Trophoblast cell (in vitro differentiated cells and primary cell): ENCODE data around the gene ASIC2.

Experiments used
- DNase-seq, 2 donors: peaks; one replicate each; pipeline ENCODE4 v3.0.0-alpha.2; 2016
- H2AFZ ChIP-seq: 2 replicates; pipeline ENCODE4 v1.6.1; 2013; ENCODE audit warnings: low read length, moderate library complexity, mild to moderate bottlenecking; ENCODE audit not compliant: insufficient read depth, poor library complexity
- H2AK5ac ChIP-seq: 2 replicates; pipeline ENCODE4 v1.6.1; 2013; ENCODE audit warnings: mild to moderate bottlenecking, low read length
- H2BK120ac ChIP-seq: 2 replicates; pipeline ENCODE4 v1.6.1; 2013; ENCODE audit warnings: low read length, mild to moderate bottlenecking, moderate library complexity; ENCODE audit not compliant: insufficient read depth, poor library complexity
- H2BK12ac ChIP-seq: 2 replicates; pipeline ENCODE4 v1.6.1; 2013; ENCODE audit warnings: mild to moderate bottlenecking, low read length, moderate library complexity
- H2BK5ac ChIP-seq: 2 replicates; pipeline ENCODE4 v1.6.1; 2013; ENCODE audit warnings: low read length, low read depth, moderate library complexity, mild to moderate bottlenecking; ENCODE audit not compliant: poor library complexity
- H3K14ac ChIP-seq: 2 replicates; pipeline ENCODE4 v1.6.1; 2013; ENCODE audit warnings: mild to moderate bottlenecking, low read length
- H3K18ac ChIP-seq: 2 replicates; pipeline ENCODE4 v1.6.1; 2013; ENCODE audit warnings: mild to moderate bottlenecking, low read length
- H3K23ac ChIP-seq: 2 replicates; pipeline ENCODE4 v1.6.1; 2013; ENCODE audit warnings: low read length
- H3K27ac ChIP-seq: 2 replicates; pipeline ENCODE4 v1.5.1; 2013; ENCODE audit warnings: low read depth, mild to moderate bottlenecking, inconsistent platforms, low read length, moderate library complexity
- H3K27me3 ChIP-seq: 2 replicates; pipeline ENCODE4 v1.6.1; 2013; ENCODE audit warnings: inconsistent platforms, mild to moderate bottlenecking, low read length, moderate library complexity; ENCODE audit not compliant: insufficient read depth
- H3K36me3 ChIP-seq, 2 experiments: 1 replicate in 1 of 2; 2 replicates in 1 of 2; pipeline ENCODE4 v1.6.1; 2013; ENCODE audit warnings: low read length in 2 of 2, mild to moderate bottlenecking in 2 of 2, moderate library complexity in 1 of 2; ENCODE audit not compliant: insufficient read depth in 2 of 2, control insufficient read depth in 1 of 2
- H3K4ac ChIP-seq: 2 replicates; pipeline ENCODE4 v1.6.1; 2013; ENCODE audit warnings: low read depth, mild to moderate bottlenecking, low read length, moderate library complexity
- H3K4me1 ChIP-seq, 2 experiments: 1 replicate in 1 of 2; 2 replicates in 1 of 2; pipeline ENCODE4 v1.6.1; 2013; ENCODE audit warnings: low read length in 2 of 2, mild to moderate bottlenecking in 2 of 2, moderate library complexity in 1 of 2; ENCODE audit not compliant: insufficient read depth in 2 of 2, control insufficient read depth in 1 of 2
- H3K4me2 ChIP-seq: 2 replicates; pipeline ENCODE4 v1.6.1; 2013; ENCODE audit warnings: inconsistent platforms, mild to moderate bottlenecking, low read length, moderate library complexity
- H3K4me3 ChIP-seq: 2 replicates; pipeline ENCODE4 v1.5.1; 2013; ENCODE audit warnings: mild to moderate bottlenecking, low read depth, low read length, inconsistent platforms
- H3K79me1 ChIP-seq: one replicate; pipeline ENCODE4 v1.6.1; 2013; ENCODE audit warnings: low read length
- H3K79me2 ChIP-seq: 2 replicates; pipeline ENCODE4 v1.6.1; 2013; ENCODE audit warnings: low read length, mild to moderate bottlenecking; ENCODE audit not compliant: control insufficient read depth, insufficient read depth, poor library complexity
- H3K9ac ChIP-seq: 2 replicates; pipeline ENCODE4 v1.6.1; 2013; ENCODE audit warnings: mild to moderate bottlenecking, low read length
- H3K9me3 ChIP-seq: 2 replicates; pipeline ENCODE4 v1.6.1; 2013; ENCODE audit warnings: low read depth, mild to moderate bottlenecking, control low read depth, inconsistent platforms, low read length; ENCODE audit not compliant: insufficient read depth
- H4K12ac ChIP-seq: 2 replicates; pipeline ENCODE4 v1.6.1; 2013; ENCODE audit warnings: low read depth, mild to moderate bottlenecking, low read length, moderate library complexity
- H4K8ac ChIP-seq: 2 replicates; pipeline ENCODE4 v1.6.1; 2013; ENCODE audit warnings: low read depth, mild to moderate bottlenecking, low read length, moderate library complexity
- H4K91ac ChIP-seq: one replicate; pipeline ENCODE4 v1.6.1; 2013; ENCODE audit warnings: low read depth, mild to moderate bottlenecking, low read length, moderate library complexity
- WGBS: extraction: QIAGEN DNeasy Blood & Tissue Kit; methylation state at CpG from one replicate; pipeline ENCODE4 v1.1.7; 2013; ENCODE audit warnings: missing lambda C conversion rate; ENCODE audit not compliant: insufficient read length, insufficient coverage; ENCODE audit errors: extremely low coverage; 5-methylcytosine and 5-hydroxymethylcytosine counted together

ASIC2 gene

GRCh38 chr17:33243732-33244131 lies 49.4 kb downstream of the ASIC2 start:
- WGBS: no CpG with 5 or more reads among the region's 3 CpGs
- H3K4me2 ChIP-seq: no peak overlapping the region
- no peak for DNase-seq
- H3K4me1 ChIP-seq: no peaks in the 10 kb centered on the region
- H2BK120ac ChIP-seq: no peak overlapping the region
- no peak overlapping the region for H3K18ac ChIP-seq
- H2AFZ ChIP-seq: no peak overlapping the region
- H3K9me3 ChIP-seq: peaks cover 2% of the 10 kb centered on the region
- H2BK12ac ChIP-seq: no peak overlapping the region
- H3K79me2 ChIP-seq: no peaks in the 10 kb centered on the region
- no peak overlapping the region for H4K8ac ChIP-seq
- H4K91ac ChIP-seq: no peak overlapping the region
- no peak overlapping the region for H3K14ac ChIP-seq
- no peak overlapping the region for H3K4me3 ChIP-seq
- H3K27ac ChIP-seq: no peak overlapping the region
- no peaks in the 10 kb centered on the region for H3K27me3 ChIP-seq
- H2BK5ac ChIP-seq: no peak overlapping the region
- H3K4ac ChIP-seq: no peak overlapping the region
- no peaks in the 10 kb centered on the region for H3K36me3 ChIP-seq
- no peak overlapping the region for H2AK5ac ChIP-seq
- no peak overlapping the region for H3K23ac ChIP-seq
- no peaks in the 10 kb centered on the region for H3K79me1 ChIP-seq
- H3K9ac ChIP-seq: no peak overlapping the region
- H4K12ac ChIP-seq: no peak overlapping the region

DNA sequence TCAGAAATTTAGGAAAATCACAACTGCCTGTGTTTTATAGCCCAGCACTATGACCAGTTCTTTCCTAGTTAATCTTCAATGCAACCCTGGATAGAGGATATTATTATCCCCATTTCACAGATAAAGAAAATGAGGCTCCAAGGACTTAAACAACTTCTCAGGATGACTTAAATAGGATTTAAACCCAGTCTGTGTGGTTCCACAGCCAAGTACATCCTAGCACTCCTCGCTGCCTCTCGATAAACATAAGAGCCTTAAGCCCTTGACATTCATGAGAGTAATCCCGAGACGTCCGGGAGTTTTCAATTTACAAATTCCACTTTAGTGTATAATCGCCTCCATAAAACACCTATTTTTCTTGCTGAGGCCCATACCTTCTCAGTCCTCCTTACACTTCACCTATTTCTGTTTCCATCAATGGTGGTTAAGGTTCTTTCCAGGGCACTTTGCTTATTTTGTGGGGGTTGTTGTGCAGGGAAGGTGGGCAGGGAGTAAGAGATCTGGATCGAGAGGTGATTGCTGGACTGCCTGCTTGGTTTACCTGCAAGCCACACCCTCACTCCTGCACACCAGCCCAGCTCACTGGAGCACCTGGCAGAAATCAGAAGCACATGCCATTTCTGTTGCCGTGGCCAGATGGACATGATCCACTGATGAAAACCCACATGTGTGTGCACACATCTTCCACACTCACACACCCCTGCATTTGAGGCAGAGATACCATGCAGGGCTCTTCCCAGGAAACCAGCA lies 50.5 kb downstream of the ASIC2 start:
- H3K14ac ChIP-seq: no peak overlapping the region
- no peak overlapping the region for H2AK5ac ChIP-seq
- H3K9ac ChIP-seq: peak overlapping the region; percentile 67
- no peaks in the 10 kb centered on the region for H3K79me2 ChIP-seq
- no peak overlapping the region for H2BK5ac ChIP-seq
- no peak overlapping the region for H3K4me2 ChIP-seq
- no peak overlapping the region for H4K8ac ChIP-seq
- no peak overlapping the region for H3K23ac ChIP-seq
- no peak overlapping the region for H2AFZ ChIP-seq
- H2BK12ac ChIP-seq: no peak overlapping the region
- H2BK120ac ChIP-seq: no peak overlapping the region
- H3K36me3 ChIP-seq: no peaks in the 10 kb centered on the region
- no peak overlapping the region for H3K27ac ChIP-seq
- H3K4ac ChIP-seq: no peak overlapping the region
- no peak for DNase-seq
- H3K4me3 ChIP-seq: no peak overlapping the region
- no peak overlapping the region for H3K18ac ChIP-seq
- H3K4me1 ChIP-seq: no peaks in the 10 kb centered on the region
- H3K79me1 ChIP-seq: no peaks in the 10 kb centered on the region
- no peaks in the 10 kb centered on the region for H3K27me3 ChIP-seq
- no peak overlapping the region for H4K12ac ChIP-seq
- no peak overlapping the region for H4K91ac ChIP-seq
- no CpG with 5 or more reads among the region's 8 CpGs for WGBS
- peaks cover 2% of the 10 kb centered on the region for H3K9me3 ChIP-seq

- H4K8ac ChIP-seq: no peak overlapping the region
- H4K91ac ChIP-seq: no peak overlapping the region
- H4K12ac ChIP-seq: no peak overlapping the region
- H2AFZ ChIP-seq: no peak overlapping the region
- H3K23ac ChIP-seq: no peak overlapping the region
- no peaks in the 10 kb centered on the region for H3K79me1 ChIP-seq
- H3K27ac ChIP-seq: no peak overlapping the region
- H3K18ac ChIP-seq: no peak overlapping the region
- H3K4me1 ChIP-seq: no peaks in the 10 kb centered on the region
- no peaks in the 10 kb centered on the region for H3K79me2 ChIP-seq
- peaks cover 2% of the 10 kb centered on the region for H3K9me3 ChIP-seq
- H3K4me3 ChIP-seq: no peak overlapping the region
- no peak overlapping the region for H2BK120ac ChIP-seq
- no peak overlapping the region for H2BK5ac ChIP-seq
- H2BK12ac ChIP-seq: no peak overlapping the region
- H3K36me3 ChIP-seq: no peaks in the 10 kb centered on the region
- H3K27me3 ChIP-seq: no peaks in the 10 kb centered on the region
- no peak overlapping the region for H3K4ac ChIP-seq
- H3K9ac ChIP-seq: no peak overlapping the region
- H3K14ac ChIP-seq: no peak overlapping the region
- no peak overlapping the region for H3K4me2 ChIP-seq
- no peak for DNase-seq
- H2AK5ac ChIP-seq: no peak overlapping the region
Observed at GRCh38 chr17:33241390-33241789, 51.7 kb downstream of the ASIC2 start.

DNA sequence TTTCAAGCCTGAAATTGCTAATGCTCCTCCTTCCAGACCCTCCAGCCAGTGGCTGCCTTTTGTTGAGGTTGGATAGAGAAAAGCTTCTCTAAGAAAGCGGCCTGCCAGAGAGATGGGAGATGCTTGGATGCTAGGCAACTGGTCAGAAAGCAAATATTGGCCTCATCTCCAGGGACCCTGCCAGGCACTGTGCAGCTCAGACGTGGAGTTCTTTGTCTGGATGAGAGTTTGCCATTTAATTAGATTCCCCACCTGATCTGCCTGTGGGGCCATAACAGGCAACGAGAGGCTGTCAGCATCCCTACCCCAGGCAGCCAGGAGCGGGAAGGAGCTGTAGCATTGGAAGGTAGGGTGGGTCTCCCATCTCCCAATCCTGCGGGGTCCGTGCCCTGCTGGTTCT lies 52.7 kb downstream of the ASIC2 start:
- Histone ChIP-seq H3K36me3 (no peaks in the 10 kb centered on the region), H3K4me3 (no peak overlapping the region), H3K79me2 (no peaks in the 10 kb centered on the region), H3K27me3 (no peaks in the 10 kb centered on the region), H4K12ac (no peak overlapping the region), H4K8ac (no peak overlapping the region), H3K18ac (no peak overlapping the region), H3K4me2 (no peak overlapping the region), H3K23ac (no peak overlapping the region), H2BK5ac (no peak overlapping the region), H3K9ac (no peak overlapping the region), H3K4ac (no peak overlapping the region), H2AK5ac (no peak overlapping the region), H2BK12ac (no peak overlapping the region), H3K14ac (no peak overlapping the region), H3K4me1 (no peaks in the 10 kb centered on the region), H3K9me3 (peaks cover 2% of the 10 kb centered on the region), H2BK120ac (no peak overlapping the region), H3K79me1 (no peaks in the 10 kb centered on the region), H2AFZ (no peak overlapping the region), H4K91ac (no peak overlapping the region), H3K27ac (no peak overlapping the region)
- no CpG with 5 or more reads among the region's 6 CpGs for WGBS
- no peak for DNase-seq
